GM19455 (cell line): ENCODE results near the gene HDAC10.

Experiments
- ATAC-seq: cut with Tn5 transposase; IDR thresholded peaks from one replicate; pipeline ENCODE4 v1.9.1; 2021; ENCODE audit not compliant: unreplicated experiment

Gene HDAC10

DNA sequence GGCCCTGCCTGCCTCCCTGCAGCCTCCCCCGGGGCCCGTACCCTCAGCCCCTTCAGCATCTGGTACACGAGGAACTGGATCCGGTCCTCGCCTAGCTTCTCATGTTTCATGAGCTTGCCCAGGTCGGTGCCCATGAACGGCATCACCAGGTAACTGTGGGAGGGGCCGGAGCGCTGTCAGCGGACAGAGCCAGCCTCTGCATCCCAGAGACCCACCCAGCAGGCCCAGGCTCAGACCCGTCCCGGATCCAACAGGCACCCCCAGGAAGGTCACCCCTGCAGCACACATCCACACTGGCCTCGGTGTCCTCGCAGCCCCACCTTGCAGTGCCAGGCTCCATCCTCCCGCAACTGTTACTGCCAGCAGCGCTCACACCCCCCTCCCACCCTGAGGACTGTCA lies 6.0 kb upstream of the HDAC10 start:
- no peak for ATAC-seq

DNA sequence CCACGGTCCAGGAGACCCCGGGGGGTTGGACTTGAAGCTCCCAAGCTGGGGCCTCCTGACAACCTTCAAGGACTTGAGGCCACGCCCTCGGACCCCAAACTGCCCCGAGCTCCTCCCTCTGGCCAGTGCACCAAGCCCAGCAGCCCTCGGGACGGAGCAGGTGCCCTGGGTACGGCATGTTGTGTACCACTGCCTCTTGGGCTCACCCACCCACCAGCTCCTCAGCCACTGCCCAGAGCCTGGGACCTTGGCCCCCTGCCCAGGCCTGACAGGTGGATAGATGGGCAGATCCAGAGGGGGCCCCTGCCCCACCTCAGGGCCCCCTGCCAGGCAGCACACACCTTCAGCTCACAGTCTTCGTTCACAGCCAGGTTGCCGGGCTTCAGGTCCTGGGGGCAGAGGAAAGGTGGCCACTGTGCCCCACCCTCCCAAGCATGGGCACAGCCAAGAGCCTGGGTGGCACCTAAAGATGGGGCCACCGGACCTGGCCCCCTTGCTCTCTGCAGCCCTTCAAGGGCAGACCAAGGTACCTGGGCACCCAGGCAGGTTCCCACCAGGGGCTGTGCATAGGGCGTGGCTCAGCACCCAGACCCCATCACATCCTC lies 5.3 kb upstream of the HDAC10 start:
- no peak for ATAC-seq

DNA sequence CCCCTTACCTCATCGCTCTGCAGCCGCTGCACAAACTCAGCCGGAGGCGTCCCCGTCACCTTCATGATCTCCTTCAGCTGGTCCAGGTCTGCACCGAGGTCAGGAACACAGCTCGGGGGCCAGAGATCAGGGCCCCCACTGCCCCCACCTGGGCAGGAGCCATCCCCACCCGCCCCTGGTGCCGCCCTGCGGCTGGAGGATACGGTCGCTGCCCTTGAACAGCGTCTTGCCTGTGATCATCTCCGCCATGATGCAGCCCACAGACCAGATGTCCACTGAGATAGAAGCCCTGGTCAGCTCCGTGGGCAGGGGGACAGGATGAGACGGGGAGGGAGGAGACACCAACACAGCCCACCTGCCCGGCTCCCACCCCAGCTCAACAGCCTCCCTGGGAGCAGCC lies 4.5 kb upstream of the HDAC10 start:
- ATAC-seq: no peak

GRCh38 chr22:50255099-50255498 lies 4.0 kb upstream of the HDAC10 start:
- ATAC-seq: no peak

DNA sequence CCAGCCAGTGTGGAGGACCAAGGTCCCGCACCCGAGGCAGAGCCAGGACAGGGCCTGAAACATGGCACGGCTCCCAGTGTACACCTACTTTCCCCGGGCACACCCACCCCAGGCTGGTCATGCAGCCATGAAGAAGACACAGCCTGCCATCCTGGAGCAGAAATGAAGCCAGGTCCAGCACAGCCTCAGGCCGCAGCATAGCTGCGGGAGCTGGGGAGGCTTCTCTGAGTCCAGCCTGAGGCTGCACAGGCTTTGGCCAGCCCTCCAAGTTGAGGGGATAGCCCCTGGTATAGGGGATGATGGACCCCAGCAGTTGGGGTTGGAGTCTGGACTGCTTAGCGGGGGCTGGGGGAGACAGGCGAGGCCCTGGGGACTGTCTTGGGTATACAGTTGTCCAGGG lies 2.9 kb upstream of the HDAC10 start:
- no peak for ATAC-seq

DNA sequence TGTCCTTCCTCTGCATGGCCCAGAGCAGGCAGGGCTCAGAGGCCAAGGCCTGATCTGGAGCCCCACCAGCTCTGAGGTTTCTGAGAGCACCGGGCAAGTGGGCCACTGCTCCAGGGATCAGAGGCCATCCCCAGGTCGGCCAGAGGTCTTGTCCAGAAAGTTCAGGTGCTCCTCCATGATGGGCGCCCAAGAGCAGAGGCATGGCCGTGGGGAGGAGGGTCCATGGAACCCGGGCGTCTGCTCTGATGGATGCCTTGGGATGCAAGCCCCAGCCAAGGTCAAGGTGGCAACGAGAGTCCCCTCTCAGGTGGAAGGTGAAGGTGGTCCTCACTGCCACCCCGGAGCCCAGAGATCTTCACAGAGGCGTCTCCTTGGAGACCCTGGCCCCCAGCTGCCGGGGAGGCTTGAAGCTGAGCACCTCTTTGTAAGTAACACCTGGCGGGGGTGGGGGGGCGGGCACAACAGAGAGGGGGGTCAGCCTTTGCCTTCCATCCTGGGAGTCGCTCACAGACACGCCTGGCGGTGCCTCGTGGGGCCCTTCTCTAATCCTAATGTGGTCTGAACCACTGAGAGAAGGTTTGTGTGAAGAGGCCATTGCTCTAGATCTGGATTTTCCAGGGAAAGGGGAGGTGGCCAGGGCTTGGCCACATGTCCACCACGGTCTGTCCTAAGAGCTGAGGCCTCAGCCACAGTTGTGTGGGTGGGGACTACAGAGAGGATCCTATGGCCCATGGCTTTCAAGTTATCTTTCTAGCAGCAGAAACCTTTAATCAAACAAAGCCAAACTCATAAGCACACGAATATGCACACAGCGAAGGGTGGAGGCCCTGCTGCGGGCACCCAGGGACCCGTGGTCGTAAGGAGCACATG lies 2.2 kb upstream of the HDAC10 start:
- ATAC-seq: no peak

DNA sequence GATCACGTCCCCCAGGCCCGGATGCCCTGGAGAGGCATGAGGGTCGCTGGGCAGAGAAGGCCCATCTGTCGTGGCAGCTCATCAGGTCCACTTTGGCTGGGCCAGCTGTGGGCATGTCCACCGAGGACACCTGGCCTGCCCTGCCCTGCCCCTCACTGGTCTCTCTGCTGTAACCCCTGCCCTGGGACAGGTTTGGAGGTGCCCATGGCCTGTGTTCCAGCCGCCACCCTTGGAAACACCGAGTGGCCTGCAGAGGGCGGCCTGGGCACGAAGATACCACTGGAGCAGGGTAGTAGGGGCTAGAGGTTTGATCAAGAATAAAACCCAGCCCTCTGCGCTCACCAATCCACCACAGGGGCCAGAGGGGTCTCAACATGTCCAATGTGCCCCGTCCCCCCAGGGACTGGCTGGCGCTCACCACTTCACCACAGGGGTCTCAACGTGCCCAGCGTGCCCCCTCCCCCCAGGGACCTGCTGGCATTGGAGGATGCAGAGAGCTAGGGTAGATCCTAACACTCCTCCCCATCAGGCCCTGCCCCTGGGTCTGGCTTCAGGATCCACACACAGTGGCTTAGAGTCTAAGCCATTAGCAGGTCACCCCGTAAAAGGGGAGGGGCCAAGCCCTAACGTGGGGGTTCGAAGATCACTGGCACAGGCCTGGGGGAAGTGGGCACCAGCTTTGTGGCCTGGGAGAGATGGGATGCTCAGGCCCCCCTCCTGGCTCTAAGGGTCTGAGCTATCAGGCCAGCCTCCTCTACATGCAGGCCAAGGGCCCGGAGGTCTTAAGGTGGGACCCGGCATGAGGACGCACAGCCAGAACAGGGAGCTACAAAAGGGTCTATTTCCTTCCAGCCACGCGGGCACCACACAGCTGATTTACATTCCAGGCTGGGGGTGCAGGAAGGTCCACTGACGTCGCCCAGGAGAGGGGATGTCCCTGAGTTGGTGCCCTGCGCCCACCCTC lies 1.3 kb upstream of the HDAC10 start:
- ATAC-seq: no peak

GRCh38 chr22:50251477-50252081 lies 514 bp upstream of the HDAC10 start:
- ATAC-seq: no peak

- no peak for ATAC-seq
These were observed 863 bp downstream of the HDAC10 start for GRCh38 chr22:50250249-50250554.

DNA sequence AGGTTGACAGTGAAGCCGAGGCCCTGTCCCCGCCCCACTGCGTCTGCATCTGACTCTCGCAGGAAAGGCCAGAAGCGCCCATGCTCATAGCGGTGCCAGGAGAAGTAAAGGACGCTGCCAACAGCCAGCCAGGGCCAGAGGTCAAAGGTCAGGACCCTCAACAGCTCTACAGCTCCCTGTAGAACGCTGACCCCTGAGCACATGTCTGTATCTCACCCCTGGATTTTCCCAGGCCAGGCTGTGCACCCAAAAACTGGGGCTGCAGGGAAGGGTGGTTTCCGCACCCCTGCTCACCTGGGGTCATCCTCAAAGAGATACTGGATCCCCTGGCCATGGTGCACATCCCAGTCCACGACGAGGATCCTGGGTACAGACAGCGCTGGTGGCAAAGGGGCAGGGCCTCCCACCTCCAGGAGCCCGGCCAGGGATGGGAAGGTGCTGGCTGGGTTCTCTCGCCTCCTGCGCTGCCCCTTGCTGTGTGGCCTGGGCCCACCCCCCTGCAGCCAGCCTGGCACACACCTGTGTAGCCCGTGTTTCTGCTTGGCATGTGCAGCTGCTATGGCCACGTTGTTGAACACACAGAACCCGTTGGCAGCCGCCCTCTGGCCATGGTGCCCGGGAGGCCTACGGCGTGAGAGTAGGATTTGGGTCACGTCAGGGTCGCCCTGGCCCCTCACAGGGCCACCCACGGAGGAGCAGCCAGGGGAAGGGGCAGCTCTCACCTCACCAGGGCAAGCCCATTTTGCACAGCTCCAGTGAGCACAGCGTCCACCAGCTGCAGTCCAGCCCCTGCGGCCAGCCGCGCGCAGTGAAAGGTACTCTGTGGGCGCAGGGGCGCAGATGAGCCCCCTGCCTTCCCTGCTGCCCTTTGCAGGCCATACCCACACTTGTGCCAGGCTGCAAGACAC lies 1.5 kb downstream of the HDAC10 start:
- no peak for ATAC-seq

- no peak for ATAC-seq
These were observed 2.6 kb downstream of the HDAC10 start for GRCh38 chr22:50248196-50249081.

- ATAC-seq: no peak
These were observed 3.3 kb downstream of the HDAC10 start for GRCh38 chr22:50247748-50248147.

GRCh38 chr22:50246242-50247175 lies 4.6 kb downstream of the HDAC10 start:
- no peak for ATAC-seq

GRCh38 chr22:50245214-50246072 lies 5.6 kb downstream of the HDAC10 start:
- ATAC-seq: no peak

DNA sequence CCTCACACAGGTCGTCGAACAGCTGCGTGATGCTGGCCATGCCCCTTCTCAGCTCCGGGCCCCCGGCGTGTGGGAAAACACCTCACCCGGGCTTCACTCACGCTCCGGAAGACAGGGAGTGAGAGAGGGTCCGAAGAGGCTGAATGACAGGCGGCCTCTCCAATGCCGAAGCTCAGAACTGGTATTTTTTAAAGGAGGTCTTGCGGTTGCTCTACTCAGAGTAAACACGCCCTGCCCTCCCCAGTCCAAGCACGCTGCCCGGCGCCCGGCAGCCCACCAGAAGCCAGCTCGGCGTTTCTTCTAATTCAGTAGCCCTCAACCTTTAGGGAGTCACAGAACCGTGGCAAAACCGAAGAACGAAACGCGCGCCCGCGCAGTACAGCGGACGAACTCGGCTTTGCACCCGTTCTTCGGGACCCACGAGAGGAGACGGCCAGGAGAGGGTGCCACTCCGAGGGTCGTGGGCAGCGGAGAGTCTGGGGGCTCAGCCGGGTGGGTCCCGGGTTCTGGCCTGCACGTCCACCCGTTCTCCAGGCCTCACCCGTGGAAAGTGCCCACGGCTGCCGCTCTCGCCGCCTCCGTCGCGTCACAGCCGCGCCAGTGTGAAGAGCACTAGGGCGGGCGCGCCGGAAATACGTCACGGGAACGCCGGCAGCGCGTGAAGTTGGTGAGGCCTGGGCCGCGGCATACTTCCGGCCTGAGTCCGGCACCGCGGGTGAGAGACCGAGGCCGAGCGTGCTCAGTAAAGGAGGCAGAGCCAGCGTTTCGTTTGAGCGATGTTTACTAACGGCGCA lies 6.4 kb downstream of the HDAC10 start, which contains the start of gene TUBGCP6:
TUBGCP6 (minus strand) TSS at position 604 of the 794 bp plus-strand sequence; CDS start at position 40, 564 bp downstream.
- ATAC-seq: peak; percentile 64
